ENCODE data around the gene SORCS2.

The SORCS2 gene

GRCh38 chr4:7747062-7747385 is 554.7 kb downstream of the SORCS2 start:
- no peak for DNase-seq

GRCh38 chr4:7747566-7747965 is 555.2 kb downstream of the SORCS2 start:
- no peak for DNase-seq

GRCh38 chr4:7750523-7750922 is 558.2 kb downstream of the SORCS2 start:
- no peak for DNase-seq

GRCh38 chr4:7750972-7751371 is 558.6 kb downstream of the SORCS2 start:
- DNase-seq: no peak

GRCh38 chr4:7752649-7753048 is 560.3 kb downstream of the SORCS2 start:
- no peak for DNase-seq

GRCh38 chr4:7753271-7753670 is 560.9 kb downstream of the SORCS2 start:
- no peak for DNase-seq

GRCh38 chr4:7753931-7754465 is 561.7 kb downstream of the SORCS2 start:
- DNase-seq: no peak

- DNase-seq: no peak
Measured at GRCh38 chr4:7754565-7755262, 562.4 kb downstream of the SORCS2 start.

- no peak for DNase-seq
Measured at GRCh38 chr4:7755561-7755960, 563.2 kb downstream of the SORCS2 start.

GRCh38 chr4:7756071-7756470 is 563.7 kb downstream of the SORCS2 start:
- DNase-seq: no peak

GRCh38 chr4:7756561-7757355 is 564.4 kb downstream of the SORCS2 start:
- no peak for DNase-seq

GRCh38 chr4:7757501-7758471 is 565.4 kb downstream of the SORCS2 start:
- DNase-seq: no peak

- DNase-seq: peak; percentile 21
Measured at GRCh38 chr4:7758476-7758875, 566.1 kb downstream of the SORCS2 start.

GRCh38 chr4:7759216-7759615 is 566.9 kb downstream of the SORCS2 start:
- DNase-seq: peak; percentile 75

- DNase-seq: peak; percentile 25
Measured at GRCh38 chr4:7759635-7760034, 567.3 kb downstream of the SORCS2 start.

GRCh38 chr4:7760228-7760627 is 567.9 kb downstream of the SORCS2 start:
- no peak for DNase-seq

GRCh38 chr4:7760706-7761105 is 568.4 kb downstream of the SORCS2 start:
- DNase-seq: no peak

GRCh38 chr4:7761312-7761711 is 569.0 kb downstream of the SORCS2 start:
- no peak for DNase-seq

- DNase-seq: peak; percentile 68
Measured at GRCh38 chr4:7761720-7762119, 569.4 kb downstream of the SORCS2 start.

GRCh38 chr4:7762376-7763030 is 570.2 kb downstream of the SORCS2 start:
- DNase-seq: no peak

GRCh38 chr4:7763106-7763505 is 570.8 kb downstream of the SORCS2 start:
- DNase-seq: no peak

GRCh38 chr4:7763788-7764187 is 571.5 kb downstream of the SORCS2 start:
- no peak for DNase-seq

- no peak for DNase-seq
Measured at GRCh38 chr4:7764466-7764865, 572.1 kb downstream of the SORCS2 start.

All from CD4-positive, alpha-beta T cell treated with Interleukin-17A for 4 hours (primary cell).